Stimulated activated CD4-positive, alpha-beta T cell treated with anti-CD3 and anti-CD28 coated beads, Interleukin-1b, Interleukin-23, amount 100 ng/mL, for 48 hours (primary cell): ENCODE results near the gene LCE5A.
"Not testable (repeated sequence)": the region's sequence is repeated elsewhere in the genome, so short reads cannot be mapped to it uniquely, and the experiment has no call there.

Experiments
- DNase-seq: peaks from one replicate; pipeline ENCODE4 v3.0.0-alpha.2; 2020

Gene LCE5A, protein sequence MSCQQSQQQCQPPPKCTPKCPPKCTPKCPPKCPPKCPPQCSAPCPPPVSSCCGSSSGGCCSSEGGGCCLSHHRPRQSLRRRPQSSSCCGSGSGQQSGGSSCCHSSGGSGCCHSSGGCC

DNA sequence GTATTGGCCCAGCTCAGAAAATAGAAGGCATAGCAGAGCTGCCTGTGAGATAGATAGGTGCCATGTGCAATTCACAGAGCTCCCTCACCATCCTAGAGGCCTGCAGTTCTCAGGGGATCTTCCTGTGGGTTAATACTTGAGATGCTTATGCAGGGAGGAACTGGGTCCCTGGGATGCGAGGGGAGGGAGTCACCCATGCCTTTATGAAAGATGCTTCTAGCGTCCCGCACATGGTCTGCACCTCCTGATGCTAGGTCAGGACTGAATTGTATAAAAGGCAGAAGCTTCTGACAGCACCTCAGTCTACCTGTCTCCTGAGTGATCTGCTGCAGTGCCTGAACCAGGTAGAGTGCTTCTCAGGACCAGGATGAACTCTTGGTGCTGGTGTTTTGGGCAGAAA lies at the start of gene LCE5A:
Gene LCE5A, plus strand, starts transcription at position 301 of the 400 bp plus-strand sequence. CDS start 732 bp downstream, outside the sequence.
- DNase-seq = no peak

DNA sequence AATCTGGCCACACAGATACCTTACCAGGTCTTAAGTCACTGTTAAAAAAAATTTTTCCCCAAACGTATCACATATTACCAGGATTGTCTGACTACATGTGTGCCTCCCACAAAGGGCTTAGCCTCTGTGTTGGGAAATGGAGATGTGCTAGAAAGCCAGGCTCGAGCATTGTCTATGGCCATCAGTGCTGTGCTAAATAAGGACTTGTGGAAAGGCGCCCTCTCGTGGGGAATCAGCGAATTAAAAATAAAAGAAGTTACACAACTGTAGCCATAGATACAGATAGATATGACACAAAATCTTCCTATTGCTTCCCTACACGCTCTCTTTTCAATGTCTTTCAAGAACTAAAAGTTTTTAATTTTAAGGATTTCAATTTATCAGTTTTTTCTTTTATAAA lies 49.1 kb upstream of the LCE5A start:
- DNase-seq = peak; percentile 47

DNA sequence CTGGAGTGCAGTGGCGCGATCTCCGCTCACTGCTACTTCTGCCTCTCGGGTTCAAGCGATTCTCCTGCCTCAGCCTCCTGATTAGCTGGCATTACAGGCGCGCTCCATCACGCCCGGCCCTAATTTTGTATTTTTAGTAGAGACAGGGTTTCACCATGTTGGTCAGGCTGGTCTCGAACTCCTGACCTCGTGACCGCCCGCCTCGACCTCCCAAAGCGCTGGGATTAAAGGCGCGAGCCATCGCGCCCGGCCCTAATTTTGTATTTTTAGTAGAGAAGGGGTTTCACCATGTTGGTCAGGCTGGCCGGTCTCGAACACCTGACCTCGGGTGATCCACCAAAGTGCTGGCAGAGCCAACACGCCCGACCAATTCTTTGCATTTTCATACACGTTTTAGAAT lies 48.0 kb upstream of the LCE5A start:
- DNase-seq = no peak

DNA sequence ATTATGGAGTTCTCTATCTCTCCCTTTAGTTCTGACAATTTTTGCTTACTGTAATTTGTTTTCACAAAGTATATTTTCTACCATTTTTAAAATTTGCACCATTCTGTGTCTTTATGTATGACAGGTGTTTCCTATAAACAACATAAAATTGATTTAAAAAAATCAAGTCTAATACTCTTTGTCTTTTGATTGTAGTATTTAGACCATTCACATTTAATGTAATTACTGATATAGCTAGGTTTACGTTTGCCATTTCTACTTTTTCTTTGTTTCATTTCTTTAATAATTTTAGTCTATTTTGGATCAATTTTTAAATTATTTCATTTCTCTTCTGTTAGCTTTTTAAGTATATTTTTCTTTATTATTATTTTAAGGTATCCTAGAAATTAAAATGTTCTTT lies 44.4 kb upstream of the LCE5A start:
- no peak for DNase-seq

DNA sequence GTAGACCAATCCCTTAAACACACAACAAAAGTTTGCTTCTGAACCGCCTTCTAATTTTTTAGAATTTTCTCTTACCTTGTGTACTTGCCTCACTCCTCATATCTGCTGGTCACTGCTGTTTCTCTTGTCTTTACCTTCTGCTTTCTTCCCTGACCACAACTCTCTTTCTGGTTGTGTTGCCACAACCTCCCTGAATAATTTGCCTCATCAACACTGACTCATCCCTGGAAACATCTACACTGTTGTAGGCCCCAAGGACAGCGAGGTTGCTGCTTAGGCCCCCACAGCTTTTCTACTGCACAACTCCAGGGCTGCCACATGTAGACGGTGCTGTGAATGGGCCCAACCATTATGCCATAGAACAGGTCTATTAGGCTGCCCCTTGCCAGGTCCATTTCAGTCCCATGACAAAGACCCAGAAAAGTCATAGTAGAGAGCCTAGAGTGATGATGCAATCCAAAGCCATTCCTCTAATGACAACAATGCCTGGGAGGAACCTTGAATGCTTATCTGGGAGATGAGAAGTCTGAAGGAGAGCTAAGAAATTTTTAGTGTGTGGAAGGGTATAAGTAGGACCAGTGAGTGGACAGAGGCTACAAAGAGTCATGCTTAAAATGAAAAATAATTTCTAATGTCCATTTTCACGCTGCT lies 36.6 kb upstream of the LCE5A start:
- no peak for DNase-seq

DNA sequence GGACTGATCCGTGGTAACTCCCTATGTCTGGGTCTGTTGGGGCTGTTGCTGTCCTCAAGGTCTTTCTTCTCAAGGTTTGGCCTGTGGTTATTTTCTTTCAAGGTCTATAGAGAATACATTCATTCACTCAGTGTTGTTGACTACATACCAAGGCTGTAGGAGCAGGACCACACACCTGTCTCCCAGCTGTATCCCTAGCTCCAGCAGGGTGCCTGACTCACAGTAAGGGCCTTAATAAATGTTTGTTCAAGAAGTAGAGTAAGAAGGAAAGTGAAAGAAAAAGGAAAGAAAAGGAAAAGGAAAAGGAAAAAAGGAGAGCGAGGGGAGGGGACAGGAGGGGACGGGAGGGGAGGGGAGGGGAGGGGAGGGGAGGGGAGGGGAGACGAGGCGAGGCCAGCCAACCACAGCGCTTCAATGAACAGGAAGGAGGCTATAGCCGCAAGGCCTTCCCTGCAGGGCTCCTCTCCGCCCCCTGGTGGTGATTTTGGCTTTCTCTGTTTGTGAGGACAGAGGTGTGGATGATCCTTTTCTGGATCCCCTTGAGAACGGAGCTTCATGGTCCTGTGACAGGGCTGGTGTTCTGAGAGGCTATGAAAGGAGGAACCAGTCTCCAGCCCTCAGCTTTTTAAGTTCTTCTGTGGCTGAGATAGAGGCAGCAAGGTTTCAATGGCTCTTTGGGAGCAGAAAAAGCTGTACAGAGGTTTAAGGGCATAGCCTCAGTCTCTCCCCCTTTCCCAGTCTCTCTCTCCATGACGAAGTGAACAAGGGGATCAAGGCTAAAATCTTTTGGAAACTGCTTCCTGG lies 30.6 kb upstream of the LCE5A start:
- DNase-seq = peak; percentile 67

DNA sequence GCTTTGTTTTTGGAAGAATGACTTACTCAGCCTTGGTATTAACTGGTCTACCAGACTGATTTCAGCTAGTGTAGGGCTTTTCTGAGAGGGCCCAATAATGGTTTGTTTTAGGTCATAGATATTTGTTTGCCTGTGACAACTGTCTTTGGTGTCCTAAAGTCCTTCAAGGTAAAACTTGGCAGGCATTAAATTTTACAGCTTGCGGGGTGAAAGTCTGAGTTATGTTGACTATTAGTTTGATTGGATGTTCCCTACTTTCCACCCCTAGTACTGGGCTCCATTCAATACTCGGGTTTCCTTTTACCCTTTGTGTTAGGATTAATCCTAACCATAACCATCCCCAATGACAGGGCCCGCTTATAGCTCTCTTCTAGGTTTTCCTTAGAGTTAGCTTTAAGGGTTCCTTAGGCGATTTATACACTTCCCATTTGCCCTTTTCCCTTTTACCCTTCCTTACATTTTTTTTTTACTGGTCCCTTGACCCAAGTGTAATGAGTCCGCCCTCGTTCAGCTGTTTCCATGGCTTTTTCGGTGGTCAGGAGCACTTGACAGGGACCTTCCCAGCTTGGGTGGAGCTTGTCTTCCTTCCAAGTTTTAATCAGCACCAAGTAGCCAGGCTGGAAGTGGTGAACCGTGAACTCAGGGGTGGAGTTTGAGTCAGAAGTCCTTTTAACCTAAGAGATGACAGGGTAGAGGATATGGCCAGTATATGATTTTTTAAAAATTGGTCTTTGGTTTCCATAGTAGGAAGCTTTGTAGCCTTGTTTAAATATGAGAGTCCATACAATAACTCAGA lies 28.5 kb upstream of the LCE5A start:
- no peak for DNase-seq

DNA sequence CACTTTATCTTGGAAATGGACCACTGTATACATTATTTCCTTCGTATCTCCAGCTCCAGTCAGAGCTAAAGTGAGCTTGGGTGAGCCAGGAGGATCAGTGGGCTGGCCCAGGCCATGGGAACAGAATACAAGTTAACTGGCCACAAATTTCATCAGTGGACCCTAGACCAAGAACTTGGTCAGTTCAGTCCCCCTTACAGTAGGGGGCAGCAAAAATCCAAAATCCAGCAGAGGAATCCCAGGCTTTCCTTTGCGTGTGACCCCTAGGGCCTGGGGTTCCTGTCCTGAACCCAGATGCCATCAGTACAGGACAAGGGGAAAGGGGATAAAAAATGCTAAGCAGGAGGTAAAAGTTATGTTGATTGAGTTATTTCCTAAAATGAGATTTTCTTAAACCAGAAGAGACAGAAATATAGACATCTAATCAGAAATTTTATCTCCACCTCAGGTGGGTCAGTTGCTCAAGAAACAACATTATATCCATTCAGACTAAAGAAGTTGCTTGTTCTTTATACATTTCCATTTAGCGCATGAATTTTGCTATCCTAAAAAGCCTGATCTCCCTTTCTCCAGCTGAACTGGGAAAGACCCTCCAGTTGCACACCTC lies 24.1 kb upstream of the LCE5A start:
- DNase-seq = no peak

DNA sequence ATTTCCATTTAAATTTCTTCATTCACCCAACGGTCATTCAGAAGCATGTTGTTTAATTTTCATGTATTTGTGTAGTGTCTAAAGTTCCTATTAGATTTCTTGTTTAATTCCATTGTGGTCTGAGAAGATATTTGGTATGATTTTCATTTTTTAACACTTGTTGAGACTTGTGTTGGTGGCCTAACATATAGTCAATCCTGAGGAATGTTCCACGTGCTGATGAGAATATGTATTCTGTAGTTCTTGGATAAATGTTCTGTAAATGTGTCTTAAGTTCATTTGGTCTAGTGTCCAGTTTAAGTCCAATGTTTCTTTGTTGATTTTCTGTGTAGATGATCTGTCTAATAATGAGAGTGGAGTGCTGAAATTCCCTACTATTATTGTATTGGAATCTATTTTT lies 22.7 kb upstream of the LCE5A start:
- DNase-seq = no peak

DNA sequence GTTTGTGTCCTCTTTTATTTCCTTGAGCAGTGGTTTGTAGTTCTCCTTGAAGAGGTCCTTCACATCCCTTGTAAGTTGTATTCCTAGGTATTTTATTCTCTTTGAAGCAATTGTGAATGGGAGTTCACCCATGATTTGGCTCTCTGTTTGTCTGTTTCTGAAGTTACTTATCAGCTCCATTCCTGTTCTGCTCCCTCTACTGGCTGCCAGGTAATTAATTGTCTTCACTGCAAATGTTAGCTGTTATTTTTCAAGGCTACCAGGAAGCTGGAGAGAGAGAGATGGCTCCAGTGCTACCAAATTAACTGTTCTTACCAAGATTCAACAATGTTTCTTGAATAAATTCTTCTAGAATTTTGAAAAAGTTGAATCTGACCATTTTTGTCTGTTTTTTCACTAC lies 19.1 kb upstream of the LCE5A start:
- not testable (repeated sequence) for DNase-seq

DNA sequence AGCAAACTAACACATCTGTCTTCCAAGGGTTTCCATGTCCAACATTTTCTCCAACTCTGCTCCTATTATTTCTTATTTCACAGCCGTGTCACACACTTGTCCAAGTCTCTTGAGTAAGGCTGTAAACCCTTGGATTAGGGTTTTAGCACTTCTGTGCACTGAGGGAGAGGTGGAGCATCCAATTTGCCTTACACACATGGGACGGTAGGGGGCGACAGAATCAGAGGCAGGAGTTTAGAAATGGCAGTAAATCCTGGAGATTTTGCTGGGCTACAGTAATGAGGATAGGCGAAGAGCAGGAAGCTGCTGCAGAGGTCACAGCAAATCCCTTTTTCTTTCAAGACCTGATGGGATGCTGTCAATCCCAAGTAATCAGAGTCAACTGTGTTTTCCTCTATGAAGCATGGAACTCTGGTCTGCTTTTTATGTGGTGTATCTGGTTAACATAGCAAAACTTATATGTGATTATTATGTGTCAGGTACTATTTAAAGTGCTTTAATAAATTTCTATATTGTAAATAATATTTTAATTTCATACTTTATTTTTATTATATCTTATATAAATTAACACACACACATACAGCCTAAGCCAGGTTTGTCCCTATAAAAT lies 15.4 kb upstream of the LCE5A start:
- peak; percentile 17 for DNase-seq

DNA sequence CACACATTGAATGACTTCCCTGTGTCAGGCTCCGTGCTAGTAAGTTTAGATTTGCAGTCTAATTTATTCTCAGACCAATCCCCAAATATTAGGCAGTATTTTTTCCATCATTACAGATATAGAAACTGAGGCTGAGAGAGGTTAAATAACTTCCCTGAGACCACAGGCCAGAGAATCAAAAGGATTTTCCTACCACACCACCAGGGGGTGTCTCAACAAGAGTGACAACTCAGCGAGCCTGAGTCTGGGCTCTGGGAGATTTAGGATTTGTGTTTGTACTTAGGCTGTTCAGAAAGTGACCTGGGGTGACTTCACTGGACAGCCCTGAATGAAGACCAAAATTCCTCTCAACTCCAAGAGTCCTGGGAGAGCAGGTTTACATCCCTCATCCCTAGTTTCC lies 13.3 kb upstream of the LCE5A start:
- DNase-seq = no peak

DNA sequence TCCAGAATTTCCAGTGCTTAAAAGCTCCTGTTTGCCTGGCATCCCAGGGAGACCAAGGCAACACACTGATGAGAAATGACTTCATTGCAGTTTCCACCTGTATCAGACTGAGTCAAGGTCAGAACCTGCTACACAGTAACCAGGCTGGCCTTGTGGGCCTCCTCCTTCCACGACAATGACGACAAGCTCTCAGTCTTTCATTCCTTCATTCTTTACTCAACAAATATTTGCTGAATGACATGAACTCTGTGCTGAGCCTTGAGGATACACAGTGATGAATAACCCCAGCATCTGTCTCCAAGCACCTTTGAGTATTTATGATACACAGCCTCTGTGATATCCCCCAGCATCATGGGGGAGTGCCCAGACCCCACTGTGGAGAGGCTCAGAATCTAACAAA lies 8.9 kb upstream of the LCE5A start:
- DNase-seq = no peak

DNA sequence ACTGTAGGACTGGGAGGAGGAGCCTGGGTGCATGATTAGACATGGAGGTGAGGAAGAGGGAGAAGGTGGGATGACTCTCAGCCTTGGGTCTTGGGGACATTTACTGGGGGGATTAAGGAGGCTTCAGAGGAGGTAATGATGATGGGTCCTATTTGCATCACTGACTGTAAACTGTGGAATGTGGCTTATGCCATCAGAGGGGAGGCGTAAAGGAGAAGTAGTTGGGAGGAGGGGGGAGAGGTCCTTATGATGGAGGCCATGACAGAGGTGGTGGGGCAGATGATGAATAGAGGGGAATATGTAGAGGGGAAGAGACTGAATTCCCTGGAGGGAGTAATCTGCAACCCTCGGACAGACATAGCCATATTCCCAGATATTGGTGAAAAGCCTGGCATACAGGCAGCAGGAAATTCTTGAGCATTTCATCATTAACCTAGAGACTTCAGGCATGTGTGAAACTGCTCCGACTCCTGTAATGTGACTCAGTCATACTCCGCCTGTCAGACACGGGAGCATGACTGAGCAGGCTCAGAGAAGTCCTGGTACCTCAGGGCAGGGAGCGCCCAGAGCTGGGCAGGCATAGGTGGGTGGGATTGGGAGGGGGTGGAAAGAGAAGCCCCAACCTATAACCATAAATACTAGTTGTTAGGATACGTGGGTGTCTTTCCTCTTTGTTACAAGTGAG lies 8.0 kb upstream of the LCE5A start:
- no peak for DNase-seq

DNA sequence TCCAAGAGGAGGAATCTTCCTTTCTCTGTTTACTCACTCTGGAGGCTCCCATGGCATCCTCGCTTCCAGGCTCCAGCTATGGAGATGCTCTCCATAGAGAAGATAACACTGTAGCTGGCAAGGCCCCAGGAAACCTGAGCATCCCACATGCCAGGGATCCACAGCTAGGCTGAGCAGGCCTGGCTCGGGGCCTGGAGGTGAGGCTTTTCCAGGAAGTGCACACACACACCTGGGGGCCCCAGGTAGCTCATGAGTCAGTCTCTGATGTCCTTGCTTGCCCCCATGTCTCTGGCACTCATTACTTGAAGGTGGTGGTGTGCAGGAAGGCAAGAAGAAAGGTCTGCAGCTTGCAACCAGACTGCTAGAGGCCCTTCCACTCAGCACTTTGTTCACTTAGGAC lies 5.5 kb upstream of the LCE5A start:
- no peak for DNase-seq

DNA sequence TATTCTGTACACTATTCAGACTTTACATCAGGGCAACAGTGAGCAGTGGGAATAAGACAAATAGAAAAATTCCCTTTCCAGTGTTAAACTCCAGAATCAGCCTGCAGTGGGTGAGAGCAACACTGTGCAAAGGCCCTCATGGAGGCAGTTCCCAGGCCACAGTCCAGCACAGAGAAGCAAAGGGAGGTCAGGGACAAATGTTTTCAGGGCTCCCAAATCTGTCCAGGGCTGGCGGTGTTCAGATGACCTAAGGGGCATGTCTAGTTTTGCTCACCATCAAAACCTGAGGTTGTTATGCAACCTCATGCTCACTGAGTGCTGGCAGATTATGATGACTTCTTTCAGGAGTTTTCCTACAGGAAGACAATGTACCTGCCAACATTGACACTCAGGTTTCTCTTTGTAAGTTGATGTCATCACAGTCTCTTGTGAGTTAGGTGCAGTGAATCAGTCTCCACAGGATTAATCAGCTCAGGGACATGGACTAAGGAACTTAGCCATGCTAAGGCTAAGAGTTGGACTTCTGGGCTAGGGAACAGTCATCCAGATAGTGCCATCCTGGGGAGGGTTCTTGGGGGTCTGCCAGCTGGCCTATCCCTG lies 3.6 kb upstream of the LCE5A start:
- no peak for DNase-seq

DNA sequence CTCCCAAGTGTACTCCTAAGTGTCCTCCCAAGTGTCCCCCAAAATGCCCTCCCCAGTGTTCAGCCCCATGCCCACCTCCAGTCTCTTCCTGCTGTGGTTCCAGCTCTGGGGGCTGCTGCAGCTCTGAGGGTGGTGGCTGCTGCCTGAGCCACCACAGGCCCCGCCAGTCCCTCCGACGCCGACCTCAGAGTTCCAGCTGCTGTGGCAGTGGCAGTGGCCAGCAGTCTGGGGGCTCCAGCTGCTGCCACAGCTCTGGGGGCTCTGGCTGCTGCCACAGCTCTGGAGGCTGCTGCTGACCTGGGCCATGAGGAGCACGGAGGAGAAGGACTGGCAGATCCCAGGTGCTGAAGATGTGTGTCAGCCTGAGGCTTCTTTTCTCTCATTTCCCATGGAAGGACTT lies 993 bp downstream of the LCE5A start:
- no peak for DNase-seq

DNA sequence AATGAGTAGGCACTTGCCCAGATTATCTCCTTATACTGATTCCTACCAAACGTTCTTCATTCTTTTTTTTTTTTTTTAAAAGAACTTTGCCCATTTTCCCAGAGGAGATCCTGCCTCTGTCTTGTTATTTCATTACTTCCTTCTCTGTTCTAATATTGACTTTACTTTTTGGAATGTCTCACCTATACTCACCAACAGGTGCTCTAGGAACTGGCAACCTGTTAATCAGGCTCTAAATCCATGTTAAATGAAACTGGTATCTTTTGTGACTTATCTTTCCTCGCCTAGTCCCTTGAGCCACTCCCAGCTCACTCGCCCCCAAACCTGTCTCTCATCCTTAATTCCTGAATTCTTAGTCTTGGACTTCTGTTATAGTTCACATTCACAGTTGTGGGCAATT lies 2.5 kb downstream of the LCE5A start:
- no peak for DNase-seq

DNA sequence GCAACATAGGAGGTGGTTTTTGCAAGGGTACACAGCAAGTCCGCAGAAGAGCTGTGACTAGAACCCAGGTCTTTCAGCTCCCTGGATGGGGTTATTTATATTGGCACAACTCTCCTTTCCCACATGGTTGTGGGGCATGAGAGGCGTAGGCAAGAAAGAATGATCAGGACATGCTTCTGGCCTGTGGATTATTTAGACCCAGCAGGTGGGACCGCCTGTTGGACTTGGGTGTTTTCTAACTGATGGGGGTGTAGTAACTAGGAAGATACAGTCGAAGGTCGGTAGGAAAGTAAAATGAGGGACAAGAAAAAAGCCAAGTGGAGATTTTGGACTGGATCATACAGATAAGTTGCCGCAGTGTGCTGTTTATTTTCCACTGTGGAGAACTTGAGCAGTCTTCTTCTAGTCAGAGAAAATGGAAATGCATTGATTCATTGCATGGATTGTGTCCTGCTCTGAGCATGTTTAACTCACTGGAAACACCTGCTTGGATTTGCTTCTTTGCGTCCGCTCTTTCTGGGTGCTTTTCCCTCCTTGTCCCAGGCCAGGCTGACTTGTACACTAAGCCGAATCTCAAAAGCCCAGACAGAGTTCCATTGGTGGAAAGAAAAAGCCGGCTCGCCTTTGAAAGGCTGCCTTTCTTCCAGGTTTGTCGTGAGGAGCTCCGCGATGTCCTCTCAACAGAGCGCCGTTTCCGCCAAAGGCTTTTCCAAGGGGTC lies 4.3 kb downstream of the LCE5A start:
- DNase-seq = no peak

DNA sequence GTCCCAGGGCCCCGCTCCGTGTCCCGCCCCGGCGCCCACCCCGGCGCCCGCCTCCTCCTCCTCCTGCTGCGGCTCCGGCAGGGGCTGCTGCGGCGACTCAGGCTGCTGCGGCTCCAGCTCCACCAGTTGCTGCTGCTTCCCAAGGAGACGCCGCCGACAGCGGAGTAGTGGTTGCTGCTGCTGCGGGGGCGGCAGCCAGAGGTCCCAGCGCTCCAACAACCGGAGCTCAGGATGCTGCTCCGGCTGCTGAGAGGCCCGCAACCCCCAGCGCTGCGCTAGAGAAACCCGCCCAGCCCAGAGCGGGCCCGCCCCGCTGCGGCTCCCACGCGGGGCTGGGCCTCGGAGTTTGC lies 4.8 kb downstream of the LCE5A start:
- DNase-seq = no peak

DNA sequence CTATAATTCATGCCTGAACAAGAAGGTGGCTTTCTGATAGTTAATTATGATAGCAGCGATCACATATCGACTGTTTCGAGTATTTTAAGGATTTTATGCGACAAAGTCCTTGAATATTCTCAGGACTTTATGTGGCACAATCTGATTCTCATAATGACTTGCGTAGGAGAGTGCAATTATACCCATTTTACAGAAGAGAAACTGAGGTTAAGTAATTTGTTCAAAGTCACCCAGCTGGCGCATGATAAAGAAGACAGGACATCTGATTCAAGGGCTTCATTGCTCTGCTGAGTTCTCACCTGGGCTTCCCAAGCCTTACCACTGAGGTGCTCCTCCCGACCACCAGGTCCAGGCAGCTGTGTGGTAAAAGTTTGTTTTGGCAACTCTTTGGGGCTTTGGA lies 5.5 kb downstream of the LCE5A start:
- DNase-seq = no peak
